RPMI8226 (cell line): ENCODE measurements around the gene XPNPEP2.

ENCODE experiments used
- DNase-seq: peaks from one replicate; pipeline ENCODE4 v3.0.0-alpha.2; 2015

The XPNPEP2 gene

DNA sequence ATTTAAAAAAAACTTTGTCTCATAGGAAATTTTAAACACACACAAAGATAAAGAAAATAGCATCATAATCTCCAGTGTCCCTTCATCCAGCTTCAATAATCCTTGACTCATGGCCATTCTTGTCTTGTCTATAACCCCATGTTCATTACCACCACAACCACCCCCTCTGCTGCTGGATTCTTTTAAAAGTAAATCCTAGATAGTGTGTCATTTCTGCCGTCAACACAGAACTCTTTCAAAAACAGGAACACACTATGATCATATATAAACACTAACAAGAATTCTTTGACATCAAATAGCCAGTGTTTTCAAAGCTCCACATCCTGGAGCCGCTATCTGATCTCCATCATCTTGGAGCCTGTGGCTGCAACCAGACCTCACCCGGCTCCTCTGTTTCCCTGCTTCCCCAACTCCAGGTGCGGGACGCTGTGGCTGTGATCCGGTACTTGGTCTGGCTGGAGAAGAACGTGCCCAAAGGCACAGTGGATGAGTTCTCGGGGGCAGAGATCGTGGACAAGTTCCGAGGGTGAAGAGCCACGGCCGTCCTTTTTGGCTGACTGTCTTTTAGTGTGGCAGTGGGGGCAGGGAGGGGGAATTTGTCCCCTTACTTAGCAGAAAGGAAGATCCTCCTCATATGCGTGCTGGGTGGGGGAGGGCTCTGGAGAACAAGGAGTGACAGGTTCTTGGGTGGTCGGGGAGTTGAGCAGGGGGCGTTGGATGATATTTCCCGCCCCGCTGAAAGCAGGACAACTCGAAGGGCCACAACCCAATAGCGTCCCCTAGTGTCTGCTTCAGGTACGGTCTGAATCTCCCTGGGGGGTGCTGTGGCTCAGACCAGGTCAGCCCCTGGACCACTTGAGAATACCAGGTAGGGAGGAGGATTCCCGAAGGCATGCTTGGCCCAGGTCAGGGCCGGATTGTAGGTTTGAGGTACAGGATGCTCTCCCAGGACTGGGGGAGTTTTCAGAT lies 15.6 kb downstream of the XPNPEP2 start:
- no peak for DNase-seq

- no peak for DNase-seq
Measured at GRCh38 chrX:129755779-129756650, 17.2 kb downstream of the XPNPEP2 start.

DNA sequence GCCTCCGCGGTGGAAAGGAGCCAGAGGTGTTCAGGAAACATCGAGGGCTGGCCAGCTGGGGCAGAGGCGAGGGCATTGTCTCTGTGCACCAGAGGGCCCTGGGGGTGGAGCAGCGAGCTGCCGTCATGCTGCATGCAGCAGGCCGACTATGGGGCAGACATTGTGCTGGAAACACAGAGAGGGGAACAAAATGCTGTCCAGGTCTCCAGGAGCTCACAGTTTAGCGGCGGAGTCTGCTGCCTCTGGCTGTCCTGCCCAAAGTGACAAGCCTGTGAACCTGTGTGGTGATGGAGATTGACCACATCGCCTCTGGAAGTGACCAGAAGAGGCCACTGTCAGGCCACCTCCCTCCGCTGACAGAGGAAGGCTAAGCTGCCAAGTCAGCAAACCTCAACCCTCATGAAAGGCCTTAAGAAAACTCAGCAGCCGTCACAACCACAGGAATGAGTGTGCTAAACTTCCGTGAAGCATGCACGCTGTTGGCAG lies 20.8 kb downstream of the XPNPEP2 start:
- DNase-seq: peak; percentile 77

- no peak for DNase-seq
Measured at GRCh38 chrX:129760155-129760554, 21.4 kb downstream of the XPNPEP2 start.

- no peak for DNase-seq
Measured at GRCh38 chrX:129760981-129761380, 22.2 kb downstream of the XPNPEP2 start.

DNA sequence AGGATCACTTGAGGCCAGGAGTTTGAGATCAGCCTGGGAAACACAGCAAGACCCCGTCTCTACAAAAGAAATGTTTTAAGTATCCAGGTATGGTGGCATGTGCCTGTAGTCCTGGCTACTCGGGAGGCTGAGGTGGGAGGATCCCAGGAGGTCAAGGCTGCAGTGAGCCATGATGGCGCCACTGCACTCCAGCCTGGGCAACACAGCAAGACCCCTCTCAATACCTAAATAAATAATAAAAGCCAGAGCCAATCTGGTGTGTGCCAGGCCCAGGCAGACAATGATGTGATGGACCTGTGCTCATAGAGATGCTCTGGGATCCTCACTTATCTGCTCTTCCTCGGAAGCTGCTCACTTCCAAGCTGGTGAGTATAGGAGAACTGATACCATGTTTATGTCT lies 22.8 kb downstream of the XPNPEP2 start:
- no peak for DNase-seq

- no peak for DNase-seq
Measured at GRCh38 chrX:129762448-129762847, 23.7 kb downstream of the XPNPEP2 start.

GRCh38 chrX:129763666-129764065 lies 24.9 kb downstream of the XPNPEP2 start:
- no peak for DNase-seq

GRCh38 chrX:129768186-129768585 lies 29.4 kb downstream of the XPNPEP2 start:
- DNase-seq: no peak

- DNase-seq: no peak
Measured at GRCh38 chrX:129768586-129769466, 30.0 kb downstream of the XPNPEP2 start.

- DNase-seq: peak; percentile 72
Measured at GRCh38 chrX:129769467-129770154, 30.8 kb downstream of the XPNPEP2 start.

- DNase-seq: no peak
Measured at GRCh38 chrX:129771266-129771995, 32.7 kb downstream of the XPNPEP2 start.

- DNase-seq: peak; percentile 92
Measured at GRCh38 chrX:129772796-129773431, 34.1 kb downstream of the XPNPEP2 start.

DNA sequence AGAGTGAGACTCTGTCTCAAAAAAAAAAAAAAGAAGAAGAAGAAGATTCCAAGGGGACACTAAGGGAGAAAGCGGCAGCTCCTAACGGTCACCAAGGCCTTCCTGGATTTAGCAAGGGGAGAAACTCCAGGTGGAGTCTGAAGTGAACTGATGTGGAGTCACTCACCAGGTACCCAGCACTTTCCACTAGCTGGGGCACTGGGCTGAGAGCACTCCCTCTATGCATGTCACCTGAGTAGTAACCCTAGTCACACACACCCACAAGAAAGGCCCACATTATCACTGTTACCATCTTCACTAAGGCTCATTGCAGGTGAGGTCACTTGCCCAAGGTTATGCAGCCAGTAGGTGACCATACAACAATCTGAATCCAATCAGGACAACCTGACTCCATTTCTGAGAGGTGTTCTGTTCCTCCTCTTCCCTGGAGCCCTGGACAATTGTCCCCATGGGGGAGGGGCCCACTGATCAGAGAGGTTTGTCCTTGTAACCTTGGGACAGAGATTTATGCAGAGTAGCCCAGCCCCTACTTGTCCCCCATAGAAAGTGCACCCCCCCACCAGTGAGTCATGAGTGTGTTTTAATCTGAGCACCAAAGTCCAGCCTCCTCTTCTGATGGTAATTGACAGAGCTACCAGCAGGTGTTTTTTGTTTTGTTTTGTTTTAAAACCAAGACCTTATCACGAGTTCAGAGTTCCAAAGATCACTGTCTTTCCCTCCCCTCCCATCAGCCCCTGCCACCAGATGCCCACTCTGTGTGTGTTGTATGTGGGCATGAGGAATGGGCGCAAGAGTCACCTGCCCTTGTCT lies 35.1 kb downstream of the XPNPEP2 start:
- DNase-seq: peak; percentile 11

DNA sequence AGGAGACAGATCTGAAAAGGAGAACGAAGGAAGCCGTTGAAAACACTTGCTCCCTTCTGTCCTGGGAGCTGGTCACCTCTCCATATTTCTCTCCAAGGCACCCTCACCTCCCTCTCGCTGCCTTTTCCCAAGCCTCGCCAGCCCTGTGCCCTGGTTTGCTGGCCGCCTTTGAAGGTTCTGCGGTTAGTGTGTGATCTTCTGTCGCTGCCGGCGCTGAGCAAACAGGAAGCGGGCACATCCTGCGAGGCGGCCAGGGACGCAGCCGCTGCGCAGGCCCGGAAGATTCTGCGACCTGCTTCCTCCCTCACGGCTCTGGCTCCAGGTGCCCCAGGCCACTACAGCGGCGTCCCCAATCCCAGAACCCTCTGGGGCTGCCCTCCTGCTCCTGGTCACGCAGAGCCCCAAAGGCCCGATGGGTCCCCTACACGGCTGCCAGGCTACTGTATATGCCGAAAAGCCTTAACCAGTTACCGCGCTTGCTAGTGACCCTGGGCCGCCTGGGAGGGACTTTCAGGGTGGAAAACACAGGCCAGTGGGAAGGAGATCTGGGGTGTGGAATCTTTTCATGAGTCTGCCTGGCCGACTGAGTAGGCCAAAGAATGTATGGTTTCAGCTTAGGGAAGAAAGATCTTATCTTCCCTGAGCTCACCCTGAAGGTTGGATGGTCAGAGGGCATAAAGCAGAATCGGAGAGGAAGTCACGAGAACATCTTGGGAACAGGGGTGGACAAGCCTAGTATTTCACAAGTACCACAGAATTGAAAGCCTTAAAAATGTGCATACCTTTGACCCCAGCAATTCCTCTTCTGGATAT lies 38.6 kb downstream of the XPNPEP2 start:
- DNase-seq: peak; percentile 83

DNA sequence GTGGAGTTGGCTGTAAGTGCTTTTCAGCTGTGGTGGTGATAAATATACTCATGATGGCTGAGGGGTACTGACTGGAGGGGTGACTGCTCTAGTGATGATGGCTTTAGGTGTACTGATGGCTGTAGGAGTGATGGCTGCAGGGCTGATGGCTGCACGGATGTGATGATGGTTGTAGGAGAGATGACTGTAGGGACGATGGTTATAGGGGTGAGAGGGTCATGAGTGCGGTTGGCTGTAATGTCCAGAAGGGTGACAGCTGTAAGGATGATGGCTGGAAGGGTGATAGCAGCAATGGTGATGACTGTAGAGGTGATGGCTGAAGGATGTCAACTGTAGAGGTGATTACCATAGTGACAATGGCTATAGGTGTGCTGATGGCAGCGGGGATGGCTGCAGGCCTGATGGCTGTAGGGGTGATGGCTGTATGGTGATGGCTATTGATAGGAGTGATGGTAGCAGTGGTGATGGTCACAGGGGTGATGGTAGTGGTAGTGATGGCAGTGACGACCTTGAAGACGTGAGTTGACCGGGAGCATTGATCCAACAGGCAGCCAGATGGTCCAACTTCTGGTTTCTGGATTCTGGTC lies 40.4 kb downstream of the XPNPEP2 start:
- DNase-seq: no peak

DNA sequence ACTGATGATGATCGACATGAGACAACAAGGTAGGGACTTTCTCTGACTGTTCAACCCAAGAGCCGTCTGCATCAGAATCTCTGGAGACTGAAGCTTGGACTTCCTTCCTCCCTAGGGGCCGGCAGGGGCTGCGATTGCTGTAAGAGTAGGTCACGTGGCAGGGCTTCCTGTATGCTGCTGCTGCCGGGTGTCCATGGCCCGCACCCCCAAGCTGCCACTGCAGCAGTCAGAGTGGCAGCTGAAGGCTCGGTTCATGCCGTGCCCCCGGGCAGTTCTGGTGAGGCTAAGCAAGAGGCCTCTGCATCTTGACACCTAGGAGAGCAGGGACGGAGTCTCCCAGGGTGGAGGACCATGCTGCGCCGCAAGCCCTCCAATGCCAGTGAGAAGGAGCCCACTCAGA lies 41.0 kb downstream of the XPNPEP2 start, which contains the start of gene SASH3:
Gene SASH3, plus strand, starts transcription at position 203 of the 400 bp plus-strand sequence. Its CDS starts 149 bp downstream, at position 352.
- no peak for DNase-seq

GRCh38 chrX:129780441-129781105 lies 41.8 kb downstream of the XPNPEP2 start:
- no peak for DNase-seq
